SK-N-MC (cell line): ENCODE measurements around the gene DIP2C.

Source experiments
- DNase-seq: peaks from one replicate; pipeline ENCODE4 v3.0.0-alpha.2; 2011; ENCODE audit warnings: low read depth, low spot score
- H3K27ac ChIP-seq: fragments of 200-600 bp; sonication (generic); 2 replicates; pipeline ENCODE4 v1.5.1; 2016; ENCODE audit warnings: mixed run types
- H3K36me3 ChIP-seq: fragments of 200-600 bp; sonication (generic); 2 replicates; pipeline ENCODE4 v1.6.1; 2017; ENCODE audit warnings: antibody characterized with exemption, low read length, mixed read lengths; ENCODE audit not compliant: insufficient read depth
- H3K4me3 ChIP-seq: fragments of 200-600 bp; sonication (generic); 2 replicates; pipeline ENCODE4 v1.5.1; 2016
- H3K9ac ChIP-seq: fragments of 200-600 bp; sonication (generic); 2 replicates; pipeline ENCODE4 v1.8.0; 2017; ENCODE audit warnings: mixed run types, mixed read lengths; ENCODE audit not compliant: insufficient read length
- H3K9me3 ChIP-seq: fragments of 200-600 bp; sonication (generic); 2 replicates; pipeline ENCODE4 v1.6.1; 2017; ENCODE audit warnings: low read depth, mild to moderate bottlenecking, antibody characterized with exemption, low read length, moderate library complexity, mixed read lengths
- EZH2 ChIP-seq: fragments of 200-600 bp; sonication (generic); IDR thresholded peaks from one replicate; pipeline ENCODE4 v1.6.1; 2017; ENCODE audit warnings: antibody characterized with exemption
- FOXP2 ChIP-seq: optimal IDR thresholded peaks from 2 replicates; pipeline ENCODE3; 2011; ENCODE audit warnings: mild to moderate bottlenecking, moderate library complexity; ENCODE audit not compliant: insufficient read depth; ENCODE audit errors: extremely low read length, control extremely low read depth
- POLR2AphosphoS5 ChIP-seq: IDR thresholded peaks from 2 replicates; pipeline ENCODE4 v1.6.1; 2012; ENCODE audit warnings: mild to moderate bottlenecking, low read depth, low read length, borderline replicate concordance

DIP2C gene

GRCh38 chr10:623014-623413 is 66.5 kb downstream of the DIP2C start:
- Histone ChIP-seq H3K36me3 (no peaks in the 10 kb centered on the region), H3K9ac (no peak overlapping the region), H3K27ac (no peak overlapping the region), H3K4me3 (no peak overlapping the region), H3K9me3 (no peaks in the 10 kb centered on the region)
- DNase-seq = no peak
- TF ChIP-seq POLR2AphosphoS5 (no peak), FOXP2 (no peak), EZH2 (no peak)

GRCh38 chr10:621981-622740 is 67.3 kb downstream of the DIP2C start:
- Histone ChIP-seq H3K36me3 (no peaks in the 10 kb centered on the region), H3K9me3 (no peaks in the 10 kb centered on the region), H3K9ac (no peak overlapping the region), H3K4me3 (no peak overlapping the region), H3K27ac (no peak overlapping the region)
- DNase-seq = no peak
- no peak for TF ChIP-seq FOXP2
- TF ChIP-seq POLR2AphosphoS5 = no peak

GRCh38 chr10:621513-621912 is 68.0 kb downstream of the DIP2C start:
- Histone ChIP-seq H3K9ac (no peak overlapping the region), H3K9me3 (no peaks in the 10 kb centered on the region), H3K27ac (no peak overlapping the region), H3K36me3 (no peaks in the 10 kb centered on the region), H3K4me3 (no peak overlapping the region)
- no peak for TF ChIP-seq FOXP2
- no peak for TF ChIP-seq POLR2AphosphoS5
- no peak for TF ChIP-seq EZH2
- DNase-seq = no peak

GRCh38 chr10:620971-621370 is 68.5 kb downstream of the DIP2C start:
- no peak for TF ChIP-seq FOXP2
- no peak for TF ChIP-seq EZH2
- TF ChIP-seq POLR2AphosphoS5 = no peak
- no peak overlapping the region for H3K27ac ChIP-seq
- no peaks in the 10 kb centered on the region for H3K36me3 ChIP-seq
- no peak overlapping the region for H3K9ac ChIP-seq
- no peak overlapping the region for H3K4me3 ChIP-seq
- no peaks in the 10 kb centered on the region for H3K9me3 ChIP-seq
- no peak for DNase-seq

GRCh38 chr10:620417-620816 is 69.1 kb downstream of the DIP2C start:
- H3K9me3 ChIP-seq = no peaks in the 10 kb centered on the region
- no peaks in the 10 kb centered on the region for H3K36me3 ChIP-seq
- H3K9ac ChIP-seq = no peak overlapping the region
- TF ChIP-seq EZH2 (no peak), FOXP2 (no peak)
- no peak for DNase-seq
- no peak overlapping the region for H3K27ac ChIP-seq
- H3K4me3 ChIP-seq = no peak overlapping the region

- TF ChIP-seq EZH2 (no peak), POLR2AphosphoS5 (no peak), FOXP2 (no peak)
- Histone ChIP-seq H3K4me3 (no peak overlapping the region), H3K9ac (no peak overlapping the region), H3K27ac (no peak overlapping the region), H3K9me3 (no peaks in the 10 kb centered on the region), H3K36me3 (no peaks in the 10 kb centered on the region)
- no peak for DNase-seq
Measured at GRCh38 chr10:619710-620109, 69.8 kb downstream of the DIP2C start.

- no peaks in the 10 kb centered on the region for H3K36me3 ChIP-seq
- no peak overlapping the region for H3K4me3 ChIP-seq
- H3K27ac ChIP-seq = no peak overlapping the region
- H3K9me3 ChIP-seq = no peaks in the 10 kb centered on the region
- no peak for DNase-seq
- no peak overlapping the region for H3K9ac ChIP-seq
- TF ChIP-seq POLR2AphosphoS5 (no peak), EZH2 (no peak), FOXP2 (no peak)
Measured at GRCh38 chr10:618229-618989, 71.1 kb downstream of the DIP2C start.

GRCh38 chr10:617471-617870 is 72.0 kb downstream of the DIP2C start:
- TF ChIP-seq EZH2 = no peak
- no peak for TF ChIP-seq FOXP2
- TF ChIP-seq POLR2AphosphoS5 = no peak

GRCh38 chr10:615583-616152 is 73.8 kb downstream of the DIP2C start:
- DNase-seq = no peak
- Histone ChIP-seq H3K27ac (no peak overlapping the region), H3K9me3 (no peaks in the 10 kb centered on the region), H3K4me3 (no peak overlapping the region), H3K36me3 (no peaks in the 10 kb centered on the region), H3K9ac (no peak overlapping the region)
- no peak for TF ChIP-seq POLR2AphosphoS5
- no peak for TF ChIP-seq EZH2
- no peak for TF ChIP-seq FOXP2

More at GRCh38 chr10:617471-617870, 72.0 kb downstream of the DIP2C start:
- H3K9me3 ChIP-seq = no peaks in the 10 kb centered on the region
- H3K36me3 ChIP-seq = no peaks in the 10 kb centered on the region
- no peak overlapping the region for H3K4me3 ChIP-seq
- H3K9ac ChIP-seq = no peak overlapping the region
- DNase-seq = no peak
- H3K27ac ChIP-seq = no peak overlapping the region
